ENCODE results near the gene LSM2.
A peak's percentile ranks its signal among the peaks of the same experiment; 100 is the strongest.
"Not testable (repeated sequence)": the region's sequence is repeated elsewhere in the genome, so short reads cannot be mapped to it uniquely, and the experiment has no call there.

The LSM2 gene

DNA sequence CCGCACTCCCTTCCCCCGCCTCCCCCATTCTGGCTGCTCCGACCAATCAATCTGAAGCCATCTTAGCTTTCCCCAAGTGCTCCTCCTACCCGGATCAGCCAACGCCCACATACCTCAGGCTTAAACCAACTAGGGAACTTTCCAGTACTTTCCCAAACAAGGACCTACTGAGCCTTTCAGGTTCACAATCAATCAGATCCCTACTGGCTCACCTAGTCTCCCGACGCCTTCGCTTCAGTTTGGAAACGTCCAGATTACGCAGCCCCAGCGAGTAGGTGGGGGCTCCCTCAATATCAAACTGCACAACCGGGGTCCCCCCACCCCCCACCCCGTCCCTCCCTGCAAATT, 7.9 kb upstream of the LSM2 start:
- H3K27me3 ChIP-seq (ENCODE audit: insufficient read depth, low read length): no peaks in the 10 kb centered on the region
- no peak overlapping the region for H4K12ac ChIP-seq (ENCODE audit: low read depth, low read length)
- no peak overlapping the region for H2AK5ac ChIP-seq (ENCODE audit: low read length)
- H3K4ac ChIP-seq (ENCODE audit: low read depth, low read length): peak overlapping the region; percentile 16
- H3K36me3 ChIP-seq (ENCODE audit: control insufficient read depth in 1 of 2, insufficient read depth in 2 of 2, low read length in 2 of 2): no peaks in the 10 kb centered on the region
- no peaks in the 10 kb centered on the region for H3K79me2 ChIP-seq (ENCODE audit: control insufficient read depth, insufficient read depth, low read length, poor library complexity)
- peaks cover 6 to 8% of the 10 kb centered on the region in 2 experiments for H3K4me1 ChIP-seq (ENCODE audit: control insufficient read depth in 1 of 2, insufficient read depth in 2 of 2, low read length in 2 of 2)
- peak overlapping the region; percentile 64 for H3K9ac ChIP-seq (ENCODE audit: low read length)
- WGBS (ENCODE audit: extremely low coverage, insufficient coverage, insufficient read length): no CpG with 5 or more reads among the region's 13 CpGs
- peak overlapping the region; percentile 65 for H3K4me2 ChIP-seq (ENCODE audit: low read length)
- peak overlapping the region; percentile 25 for H3K4me3 ChIP-seq (ENCODE audit: low read depth, low read length)
- H2AFZ ChIP-seq (ENCODE audit: insufficient read depth, low read length, poor library complexity): no peak overlapping the region
- peaks cover 9% of the 10 kb centered on the region for H3K79me1 ChIP-seq (ENCODE audit: low read length)
- no peak overlapping the region for H3K23ac ChIP-seq (ENCODE audit: low read length)
- H2BK12ac ChIP-seq (ENCODE audit: low read length): no peak overlapping the region
- H3K27ac ChIP-seq (ENCODE audit: low read depth, low read length): peak overlapping the region; percentile 99
- peak overlapping the region; percentile 68 for H4K8ac ChIP-seq (ENCODE audit: low read depth, low read length)
- H2BK120ac ChIP-seq (ENCODE audit: insufficient read depth, low read length, poor library complexity): peak overlapping the region; percentile 36
- H4K91ac ChIP-seq (ENCODE audit: low read depth, low read length): peak overlapping the region; percentile 89
- peak overlapping the region; percentile 33 for H3K18ac ChIP-seq (ENCODE audit: low read length)
- DNase-seq: peak; percentile 93 to 94
- H3K9me3 ChIP-seq (ENCODE audit: insufficient read depth, low read depth, low read length): peaks cover 1% of the 10 kb centered on the region
- H2BK5ac ChIP-seq (ENCODE audit: low read depth, low read length, poor library complexity): peak overlapping the region; percentile 78
- peak overlapping the region; percentile 55 for H3K14ac ChIP-seq (ENCODE audit: low read length)

DNA sequence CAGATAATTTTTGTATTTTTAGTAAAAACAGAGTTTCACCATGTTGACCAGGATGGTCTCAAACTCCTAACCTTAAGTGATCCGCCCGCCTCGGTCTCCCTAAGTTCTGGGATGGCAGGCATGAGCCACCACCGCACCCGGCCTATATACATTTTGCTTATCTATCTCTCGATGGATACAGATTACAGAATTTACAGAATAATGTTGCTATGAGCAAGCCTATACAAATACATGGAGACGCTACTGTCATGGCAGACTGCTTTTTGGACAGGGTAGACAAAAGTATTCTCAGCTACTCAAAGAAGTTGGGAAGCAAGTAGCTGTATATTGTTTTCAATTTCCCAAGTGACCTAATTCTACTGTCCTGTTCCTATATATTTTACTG, 6.7 kb upstream of the LSM2 start:
- Histone ChIP-seq H3K4me2 (ENCODE audit: low read length) (peak overlapping the region; percentile 41), H3K4ac (ENCODE audit: low read depth, low read length) (no peak overlapping the region), H3K27me3 (ENCODE audit: insufficient read depth, low read length) (no peaks in the 10 kb centered on the region), H2BK5ac (ENCODE audit: low read depth, low read length, poor library complexity) (no peak overlapping the region), H2BK120ac (ENCODE audit: insufficient read depth, low read length, poor library complexity) (no peak overlapping the region), H4K91ac (ENCODE audit: low read depth, low read length) (peak overlapping the region; percentile 35), H3K79me1 (ENCODE audit: low read length) (peaks cover 9% of the 10 kb centered on the region), H3K27ac (ENCODE audit: low read depth, low read length) (peak overlapping the region; percentile 68), H3K18ac (ENCODE audit: low read length) (no peak overlapping the region), H3K14ac (ENCODE audit: low read length) (no peak overlapping the region), H4K8ac (ENCODE audit: low read depth, low read length) (peak overlapping the region; percentile 4), H3K9me3 (ENCODE audit: insufficient read depth, low read depth, low read length) (peaks cover 1% of the 10 kb centered on the region), H3K79me2 (ENCODE audit: control insufficient read depth, insufficient read depth, low read length, poor library complexity) (no peaks in the 10 kb centered on the region), H2AFZ (ENCODE audit: insufficient read depth, low read length, poor library complexity) (no peak overlapping the region), H3K9ac (ENCODE audit: low read length) (no peak overlapping the region), H3K4me3 (ENCODE audit: low read depth, low read length) (no peak overlapping the region), H3K4me1 (ENCODE audit: control insufficient read depth in 1 of 2, insufficient read depth in 2 of 2, low read length in 2 of 2) (peaks cover 6 to 8% of the 10 kb centered on the region in 2 experiments), H2AK5ac (ENCODE audit: low read length) (no peak overlapping the region), H3K23ac (ENCODE audit: low read length) (no peak overlapping the region), H4K12ac (ENCODE audit: low read depth, low read length) (no peak overlapping the region), H3K36me3 (ENCODE audit: control insufficient read depth in 1 of 2, insufficient read depth in 2 of 2, low read length in 2 of 2) (no peaks in the 10 kb centered on the region), H2BK12ac (ENCODE audit: low read length) (no peak overlapping the region)
- no peak for DNase-seq
- WGBS (ENCODE audit: extremely low coverage, insufficient coverage, insufficient read length): no CpG with 5 or more reads among the region's 7 CpGs

DNA sequence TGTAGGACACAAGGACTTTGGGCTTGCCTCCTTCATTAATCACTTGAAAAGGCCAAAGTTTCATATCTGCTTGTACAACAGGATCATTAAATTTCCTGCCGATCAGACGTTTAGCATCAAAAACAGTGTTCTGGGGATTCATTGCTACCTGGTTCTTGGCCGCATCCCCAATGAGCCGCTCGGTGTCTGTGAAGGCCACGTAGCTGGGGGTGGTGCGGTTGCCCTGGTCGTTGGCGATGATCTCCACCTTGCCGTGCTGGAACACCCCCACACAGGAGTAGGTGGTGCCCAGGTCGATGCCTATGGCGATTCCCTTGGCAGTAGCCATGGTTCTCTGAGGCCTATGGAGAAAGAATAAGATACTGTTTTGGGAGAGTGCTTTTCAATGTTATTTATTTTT, 4.9 kb upstream of the LSM2 start:
- Histone ChIP-seq H3K79me2 (ENCODE audit: control insufficient read depth, insufficient read depth, low read length, poor library complexity) (peaks cover under 1% of the 10 kb centered on the region), H2AFZ (ENCODE audit: insufficient read depth, low read length, poor library complexity) (no peak overlapping the region), H2BK12ac (ENCODE audit: low read length) (no peak overlapping the region), H3K4me3 (ENCODE audit: low read depth, low read length) (no peak overlapping the region), H3K9me3 (ENCODE audit: insufficient read depth, low read depth, low read length) (peaks cover 1% of the 10 kb centered on the region), H3K27ac (ENCODE audit: low read depth, low read length) (no peak overlapping the region), H3K79me1 (ENCODE audit: low read length) (peaks cover 10% of the 10 kb centered on the region), H2AK5ac (ENCODE audit: low read length) (no peak overlapping the region), H3K36me3 (ENCODE audit: control insufficient read depth in 1 of 2, insufficient read depth in 2 of 2, low read length in 2 of 2) (no peaks in the 10 kb centered on the region), H3K4me2 (ENCODE audit: low read length) (no peak overlapping the region), H4K91ac (ENCODE audit: low read depth, low read length) (no peak overlapping the region), H3K4ac (ENCODE audit: low read depth, low read length) (no peak overlapping the region), H3K23ac (ENCODE audit: low read length) (no peak overlapping the region), H2BK5ac (ENCODE audit: low read depth, low read length, poor library complexity) (no peak overlapping the region), H3K27me3 (ENCODE audit: insufficient read depth, low read length) (no peaks in the 10 kb centered on the region), H3K18ac (ENCODE audit: low read length) (no peak overlapping the region), H3K14ac (ENCODE audit: low read length) (no peak overlapping the region), H4K12ac (ENCODE audit: low read depth, low read length) (no peak overlapping the region), H3K9ac (ENCODE audit: low read length) (no peak overlapping the region), H2BK120ac (ENCODE audit: insufficient read depth, low read length, poor library complexity) (no peak overlapping the region), H3K4me1 (ENCODE audit: control insufficient read depth in 1 of 2, insufficient read depth in 2 of 2, low read length in 2 of 2) (peaks cover 0 to 3% of the 10 kb centered on the region in 2 experiments), H4K8ac (ENCODE audit: low read depth, low read length) (no peak overlapping the region)
- no CpG with 5 or more reads among the region's 12 CpGs for WGBS (ENCODE audit: extremely low coverage, insufficient coverage, insufficient read length)
- no peak for DNase-seq

DNA sequence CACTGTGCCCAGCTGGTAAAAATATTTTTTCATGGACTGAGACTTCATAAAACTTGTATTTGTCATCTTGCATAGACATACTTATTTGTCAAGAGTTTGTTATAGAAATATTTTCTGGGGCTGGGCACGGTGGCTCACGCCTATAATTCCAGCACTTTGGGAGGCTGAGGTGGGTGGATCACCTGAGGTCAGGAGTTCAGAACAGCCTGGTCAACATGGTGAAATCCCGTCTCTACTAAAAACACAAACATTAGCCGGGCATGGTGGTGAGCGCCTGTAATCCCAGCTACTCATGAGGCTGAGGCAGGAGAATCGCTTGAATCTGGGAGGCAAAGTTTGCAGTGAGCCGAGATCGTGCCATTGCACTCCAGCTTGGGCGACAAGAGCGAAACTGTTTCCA, 1.8 kb upstream of the LSM2 start:
- not testable (repeated sequence) for H3K36me3 ChIP-seq (ENCODE audit: control insufficient read depth in 1 of 2, insufficient read depth in 2 of 2, low read length in 2 of 2); H3K79me2 ChIP-seq (ENCODE audit: control insufficient read depth, insufficient read depth, low read length, poor library complexity); H3K27ac ChIP-seq (ENCODE audit: low read depth, low read length); H3K14ac ChIP-seq (ENCODE audit: low read length); H2BK120ac ChIP-seq (ENCODE audit: insufficient read depth, low read length, poor library complexity); H3K4me2 ChIP-seq (ENCODE audit: low read length); H3K9ac ChIP-seq (ENCODE audit: low read length); H2BK12ac ChIP-seq (ENCODE audit: low read length); H3K4me1 ChIP-seq (ENCODE audit: control insufficient read depth in 1 of 2, insufficient read depth in 2 of 2, low read length in 2 of 2); H3K18ac ChIP-seq (ENCODE audit: low read length); H3K4ac ChIP-seq (ENCODE audit: low read depth, low read length); H3K4me3 ChIP-seq (ENCODE audit: low read depth, low read length); H4K8ac ChIP-seq (ENCODE audit: low read depth, low read length); H2AFZ ChIP-seq (ENCODE audit: insufficient read depth, low read length, poor library complexity); H3K9me3 ChIP-seq (ENCODE audit: insufficient read depth, low read depth, low read length); DNase-seq; H4K12ac ChIP-seq (ENCODE audit: low read depth, low read length); H2BK5ac ChIP-seq (ENCODE audit: low read depth, low read length, poor library complexity); H2AK5ac ChIP-seq (ENCODE audit: low read length); H3K23ac ChIP-seq (ENCODE audit: low read length); H4K91ac ChIP-seq (ENCODE audit: low read depth, low read length); H3K79me1 ChIP-seq (ENCODE audit: low read length); H3K27me3 ChIP-seq (ENCODE audit: insufficient read depth, low read length)
- no CpG with 5 or more reads among the region's 10 CpGs for WGBS (ENCODE audit: extremely low coverage, insufficient coverage, insufficient read length)
